ENCODE data around the gene CFAP74. TPM values are rescaled to one million over a fixed set of nuclear protein-coding genes. Genes with fewer than 3 reads are reported as not detected.

CFAP74 gene
- polyA plus RNA-seq, 1 donor (not counting 4 experiments of a cell fraction or from before 2014, with no cell fraction given) = not detected

GRCh38 chr1:2032737-2033136 is 29.2 kb upstream of the CFAP74 start:
- Histone ChIP-seq H3K27ac (ENCODE audit: control insufficient read depth, insufficient read depth, low read length) (no peak overlapping the region), H3K9ac (ENCODE audit: control insufficient read depth, extremely low read depth, insufficient read depth, low read length) (no peak overlapping the region), H3K4me2 (ENCODE audit: control insufficient read depth, extremely low read depth, insufficient read depth, low read depth, low read length) (no peak overlapping the region), H3K27me3 (ENCODE audit: control insufficient read depth, extremely low read depth, insufficient read depth, low read length) (peaks cover 10% of the 10 kb centered on the region), H3K9me3 (ENCODE audit: control insufficient read depth, low read depth, low read length) (no peaks in the 10 kb centered on the region), H4K20me1 (ENCODE audit: control insufficient read depth, extremely low read depth, insufficient read depth, low read length) (peaks cover 2% of the 10 kb centered on the region), H3K4me1 (ENCODE audit: control insufficient read depth, extremely low read depth, insufficient read depth, low read length) (no peaks in the 10 kb centered on the region), H2AFZ (ENCODE audit: control insufficient read depth, low read length) (no peak overlapping the region), H3K4me3 (ENCODE audit: control insufficient read depth in 2 of 3, extremely low read depth in 1 of 3, insufficient read depth in 2 of 3, low read depth in 1 of 3, low read length in 3 of 3) (no peak overlapping the region), H3K79me2 (ENCODE audit: control insufficient read depth, insufficient read depth, low read length) (no peaks in the 10 kb centered on the region), H3K36me3 (ENCODE audit: control insufficient read depth in 2 of 2, extremely low read depth in 1 of 2, insufficient read depth in 2 of 2, low read length in 2 of 2) (no peaks in the 10 kb centered on the region), H3K9me1 (ENCODE audit: control insufficient read depth, extremely low read depth, insufficient read depth, low read length) (no peaks in the 10 kb centered on the region)
- FAIRE-seq (no peak), DNase-seq (ENCODE audit: low read depth, low spot score) (no peak)
- no peak for TF ChIP-seq EZH2 (IDR thresholded peaks at IDR 0.05; ENCODE audit: low read length)
- no peak for TF ChIP-seq CTCF (optimal IDR thresholded peaks at IDR 0.05 in 1 of 3, IDR thresholded peaks at IDR 0.05 in 1 of 3, conservative IDR thresholded peaks at IDR 0.05 in 1 of 3; ENCODE audit: extremely low read depth in 1 of 3, insufficient read depth in 2 of 3, low read length in 3 of 3)
- dilution Hi-C loops (cut with MboI; ENCODE audit: extremely low pct_ligation_motif_present, low sequenced_read_pairs) = no loop called here

- no peaks in the 10 kb centered on the region for H3K9me3 ChIP-seq (ENCODE audit: control insufficient read depth, low read depth, low read length)
- H3K4me3 ChIP-seq (ENCODE audit: control insufficient read depth in 2 of 3, extremely low read depth in 1 of 3, insufficient read depth in 2 of 3, low read depth in 1 of 3, low read length in 3 of 3) = no peak overlapping the region
- no peaks in the 10 kb centered on the region for H3K9me1 ChIP-seq (ENCODE audit: control insufficient read depth, extremely low read depth, insufficient read depth, low read length)
- H3K4me1 ChIP-seq (ENCODE audit: control insufficient read depth, extremely low read depth, insufficient read depth, low read length) = no peaks in the 10 kb centered on the region
- no peak overlapping the region for H3K27ac ChIP-seq (ENCODE audit: control insufficient read depth, insufficient read depth, low read length)
- no peak overlapping the region for H2AFZ ChIP-seq (ENCODE audit: control insufficient read depth, low read length)
- DNase-seq (ENCODE audit: low read depth, low spot score) = no peak
- no peaks in the 10 kb centered on the region for H3K79me2 ChIP-seq (ENCODE audit: control insufficient read depth, insufficient read depth, low read length)
- TF ChIP-seq CTCF (optimal IDR thresholded peaks at IDR 0.05 in 1 of 3, IDR thresholded peaks at IDR 0.05 in 1 of 3, conservative IDR thresholded peaks at IDR 0.05 in 1 of 3; ENCODE audit: extremely low read depth in 1 of 3, insufficient read depth in 2 of 3, low read length in 3 of 3) (no peak), EZH2 (IDR thresholded peaks at IDR 0.05; ENCODE audit: low read length) (no peak)
- dilution Hi-C loops (cut with MboI; ENCODE audit: extremely low pct_ligation_motif_present, low sequenced_read_pairs) = no loop called here
- H3K4me2 ChIP-seq (ENCODE audit: control insufficient read depth, extremely low read depth, insufficient read depth, low read depth, low read length) = no peak overlapping the region
- peaks cover 2% of the 10 kb centered on the region for H4K20me1 ChIP-seq (ENCODE audit: control insufficient read depth, extremely low read depth, insufficient read depth, low read length)
- H3K27me3 ChIP-seq (ENCODE audit: control insufficient read depth, extremely low read depth, insufficient read depth, low read length) = peaks cover 10% of the 10 kb centered on the region
- H3K36me3 ChIP-seq (ENCODE audit: control insufficient read depth in 2 of 2, extremely low read depth in 1 of 2, insufficient read depth in 2 of 2, low read length in 2 of 2) = no peaks in the 10 kb centered on the region
- FAIRE-seq = no peak
- H3K9ac ChIP-seq (ENCODE audit: control insufficient read depth, extremely low read depth, insufficient read depth, low read length) = no peak overlapping the region
Measured at GRCh38 chr1:2031546-2032540, 28.3 kb upstream of the CFAP74 start.
